GM12874 (cell line): ENCODE data around the gene ZNF467.

ENCODE experiments used
- TF ChIP-seq, protein P1 (sequence below): IDR thresholded peaks from 2 replicates; pipeline ENCODE4 v1.5.1; 2011; ENCODE audit warnings: low read depth, mild to moderate bottlenecking, control low read depth, low read length, moderate library complexity; ENCODE audit not compliant: insufficient read depth

The ZNF467 gene

GRCh38 chr7:149766135-149766675 lies 7.2 kb downstream of the ZNF467 start:
- TF ChIP-seq, protein P1, sequence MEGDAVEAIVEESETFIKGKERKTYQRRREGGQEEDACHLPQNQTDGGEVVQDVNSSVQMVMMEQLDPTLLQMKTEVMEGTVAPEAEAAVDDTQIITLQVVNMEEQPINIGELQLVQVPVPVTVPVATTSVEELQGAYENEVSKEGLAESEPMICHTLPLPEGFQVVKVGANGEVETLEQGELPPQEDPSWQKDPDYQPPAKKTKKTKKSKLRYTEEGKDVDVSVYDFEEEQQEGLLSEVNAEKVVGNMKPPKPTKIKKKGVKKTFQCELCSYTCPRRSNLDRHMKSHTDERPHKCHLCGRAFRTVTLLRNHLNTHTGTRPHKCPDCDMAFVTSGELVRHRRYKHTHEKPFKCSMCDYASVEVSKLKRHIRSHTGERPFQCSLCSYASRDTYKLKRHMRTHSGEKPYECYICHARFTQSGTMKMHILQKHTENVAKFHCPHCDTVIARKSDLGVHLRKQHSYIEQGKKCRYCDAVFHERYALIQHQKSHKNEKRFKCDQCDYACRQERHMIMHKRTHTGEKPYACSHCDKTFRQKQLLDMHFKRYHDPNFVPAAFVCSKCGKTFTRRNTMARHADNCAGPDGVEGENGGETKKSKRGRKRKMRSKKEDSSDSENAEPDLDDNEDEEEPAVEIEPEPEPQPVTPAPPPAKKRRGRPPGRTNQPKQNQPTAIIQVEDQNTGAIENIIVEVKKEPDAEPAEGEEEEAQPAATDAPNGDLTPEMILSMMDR, result no peak

DNA sequence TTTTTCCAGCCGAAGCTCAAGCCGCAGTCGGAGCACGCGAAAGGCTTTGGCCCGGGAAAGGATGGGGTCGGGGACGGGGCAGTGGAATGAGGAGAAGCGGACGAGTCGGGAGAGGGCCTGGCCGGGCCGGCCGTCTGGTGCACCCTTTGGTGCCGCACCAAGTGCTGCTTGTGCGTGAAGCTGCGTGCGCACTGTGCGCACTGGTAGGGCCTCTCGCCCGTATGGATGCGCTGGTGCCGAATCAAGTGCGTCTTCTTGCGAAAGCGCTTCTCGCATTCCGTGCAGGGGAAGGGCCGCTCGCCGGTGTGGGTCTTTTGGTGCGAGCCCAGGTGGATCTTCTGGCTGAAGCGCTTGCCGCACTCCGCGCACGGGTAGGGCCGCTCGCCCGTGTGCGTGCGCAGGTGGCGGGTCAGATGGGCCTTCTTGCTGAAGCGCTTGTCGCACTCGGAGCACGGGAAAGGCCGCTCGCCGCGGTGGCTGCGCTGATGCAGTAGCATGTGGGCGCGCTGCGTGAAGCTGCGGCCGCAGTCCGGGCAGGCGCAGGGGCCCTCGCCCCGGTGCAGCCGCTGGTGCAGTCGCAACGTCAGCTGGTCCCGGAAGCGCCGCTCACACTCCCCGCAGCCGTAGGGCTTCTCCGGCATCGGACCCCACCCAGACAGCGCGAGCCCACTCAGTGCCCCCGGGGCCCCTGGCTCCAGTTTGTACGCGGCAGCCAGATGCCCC lies 7.8 kb downstream of the ZNF467 start:
- TF ChIP-seq, protein P1, result no peak

- TF ChIP-seq, protein P1, result no peak
Observed at GRCh38 chr7:149764481-149765398, 8.6 kb downstream of the ZNF467 start.

DNA sequence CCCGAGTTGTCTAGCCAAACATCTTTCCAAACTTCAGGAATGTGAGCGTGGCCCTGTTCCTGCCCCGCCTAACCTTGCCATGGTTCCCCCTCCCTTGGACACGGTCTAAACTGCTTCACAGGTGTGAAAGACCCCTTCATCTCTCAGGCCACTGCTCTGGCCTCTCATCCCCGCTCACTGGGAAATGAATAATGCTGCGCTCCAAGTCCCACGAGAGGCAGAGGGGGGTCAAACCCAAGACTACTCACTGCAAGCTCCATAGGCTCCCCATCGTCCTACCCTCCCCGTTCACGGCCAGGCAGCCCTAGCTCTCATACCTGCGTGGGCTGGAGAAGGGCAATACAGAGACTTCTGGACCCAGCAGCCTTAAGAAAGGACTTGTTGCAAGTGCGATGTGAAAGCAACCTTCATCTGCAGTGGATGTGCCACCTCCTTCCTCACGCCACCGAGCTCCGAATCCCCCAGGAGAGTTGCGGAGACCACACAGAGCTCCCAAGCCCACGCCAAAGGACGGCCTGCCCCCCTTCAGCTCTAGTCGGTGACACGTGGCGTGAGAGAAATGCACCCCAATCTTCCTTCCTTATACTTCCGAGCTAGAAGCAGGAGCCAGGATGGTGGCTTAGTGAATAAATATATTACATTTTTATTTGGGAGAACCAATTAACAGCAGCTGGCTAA lies 9.7 kb downstream of the ZNF467 start:
- TF ChIP-seq, protein P1, result no peak

DNA sequence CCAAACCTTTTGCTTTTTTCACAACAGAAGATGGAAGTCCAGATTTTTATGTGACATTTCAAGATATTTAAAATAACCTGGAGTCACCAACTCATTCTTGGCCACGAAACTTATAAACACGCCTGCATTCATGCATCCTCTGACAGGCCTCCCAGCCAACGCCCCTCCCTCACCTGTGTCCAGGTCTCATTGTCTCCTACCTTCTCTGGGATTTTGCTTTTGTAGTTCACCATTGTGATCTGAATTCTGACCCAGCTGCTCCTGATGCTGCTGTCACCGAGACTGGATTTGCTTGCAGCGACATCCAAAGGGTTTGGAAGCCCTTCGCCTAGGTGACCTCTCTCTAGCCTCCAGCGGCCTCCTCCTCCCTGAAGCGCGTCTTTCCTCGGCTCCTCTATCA lies 10.8 kb downstream of the ZNF467 start:
- TF ChIP-seq, protein P1, result no peak

GRCh38 chr7:149762089-149762488 lies 11.3 kb downstream of the ZNF467 start:
- TF ChIP-seq, protein P1, result no peak

DNA sequence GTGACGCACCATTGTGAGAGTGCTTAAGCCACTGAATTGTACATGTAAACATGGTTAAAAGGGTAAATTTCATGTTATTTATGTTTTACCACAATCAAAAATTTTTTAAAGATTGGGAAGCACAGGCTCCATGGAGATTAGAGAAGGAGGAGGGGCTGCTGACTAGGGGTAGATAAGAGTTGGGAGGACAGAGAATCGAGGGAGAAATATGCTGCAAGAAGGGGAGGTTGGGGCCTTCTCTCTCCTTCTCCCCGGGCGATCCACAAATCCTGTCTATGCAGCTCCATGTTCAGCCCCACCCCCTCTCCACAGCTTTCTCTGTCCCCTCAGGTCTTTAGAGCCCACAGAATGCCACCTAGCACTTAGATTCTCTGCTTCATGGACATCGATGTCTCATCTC lies 12.1 kb downstream of the ZNF467 start:
- TF ChIP-seq, protein P1, result no peak
